K562 (cell line): Measurements from ENCODE around the gene PPP1R3G. TPM values are rescaled to one million over a fixed set of nuclear protein-coding genes. Genes with fewer than 3 reads are reported as not detected.

Source experiments
- ARHGAP35 ChIP-seq: fragments of 450-650 bp; IDR thresholded peaks from 2 replicates; pipeline ENCODE4 v1.6.1; 2018; ENCODE audit not compliant: partially characterized antibody
- BACH1 ChIP-seq: fragments of 200-800 bp; sonication (Bioruptor generic); IDR thresholded peaks from 2 replicates; pipeline ENCODE4 v1.6.1; 2016; ENCODE audit warnings: missing genetic modification characterization, missing compliant biosample characterization
- BCL6 ChIP-seq: fragments of 250-450 bp; sonication (Bioruptor Pico); IDR thresholded peaks from 2 replicates; pipeline ENCODE4 v1.4.0; 2020
- BCOR ChIP-seq: fragments of 450-650 bp; IDR thresholded peaks from 2 replicates; pipeline ENCODE4 v1.6.1; 2016
- BDP1 ChIP-seq: IDR thresholded peaks from 3 replicates; pipeline ENCODE4 v1.6.1; 2011; ENCODE audit not compliant: insufficient read length, insufficient read depth
- E2F6 ChIP-seq, 2 experiments: IDR thresholded peaks; 2 replicates each; pipeline ENCODE4 v1.6.1; 2011; ENCODE audit warnings: borderline replicate concordance in 1 of 2, control low read depth in 1 of 2, low read depth in 1 of 2, low read length in 1 of 2, mild to moderate bottlenecking in 1 of 2, mixed read lengths in 1 of 2, moderate library complexity in 1 of 2; ENCODE audit not compliant: insufficient read depth in 1 of 2, insufficient read length in 1 of 2, poor library complexity in 1 of 2, severe bottlenecking in 1 of 2; ENCODE audit errors: extremely low read depth in 1 of 2
- HIVEP1 ChIP-seq: fragments of 250-450 bp; sonication (Bioruptor Pico); IDR thresholded peaks from 2 replicates; pipeline ENCODE4 v1.4.0; 2020; ENCODE audit warnings: mild to moderate bottlenecking
- MECOM ChIP-seq: fragments of 250-450 bp; sonication (Bioruptor Pico); IDR thresholded peaks from 2 replicates; pipeline ENCODE4 v1.8.0; 2022; ENCODE audit warnings: inconsistent platforms
- NONO ChIP-seq, 2 experiments: fragments of 200-400 bp in 1 of 2; fragments of 450-650 bp in 1 of 2; formaldehyde crosslinking in 1 of 2; IDR thresholded peaks; 2 replicates each; pipeline ENCODE4 v1.6.1; 2017; ENCODE audit warnings: low read depth in 2 of 2, mild to moderate bottlenecking in 2 of 2, moderate library complexity in 2 of 2, low read length in 1 of 2
- PRDM10 ChIP-seq: fragments of 450-650 bp; IDR thresholded peaks from 2 replicates; pipeline ENCODE4 v1.6.1; 2018; ENCODE audit not compliant: partially characterized antibody
- PTTG1 ChIP-seq: fragments of 450-650 bp; IDR thresholded peaks from 2 replicates; pipeline ENCODE4 v1.6.1; 2016; ENCODE audit warnings: low read depth, mild to moderate bottlenecking, missing genetic modification characterization, missing compliant biosample characterization
- RFX7 ChIP-seq: fragments of 250-450 bp; sonication (Bioruptor Pico); IDR thresholded peaks from 2 replicates; pipeline ENCODE4 v1.5.1; 2021; ENCODE audit warnings: mild to moderate bottlenecking
- RUNX1 ChIP-seq: sonication (generic); IDR thresholded peaks from 2 replicates; pipeline ENCODE4 v1.6.1; 2016; ENCODE audit warnings: antibody characterized with exemption, low read depth
- ZFPM2 ChIP-seq: fragments of 250-450 bp; sonication (Bioruptor Pico); IDR thresholded peaks from 2 replicates; pipeline ENCODE4 v1.5.1; 2022; ENCODE audit warnings: mild to moderate bottlenecking
- ZNF561 ChIP-seq: fragments of 450-650 bp; formaldehyde crosslinking; conservative IDR thresholded peaks from 2 replicates; pipeline ENCODE4 v1.4.0; 2020; ENCODE audit warnings: mild to moderate bottlenecking, moderate library complexity
- ZZZ3 ChIP-seq: fragments of 450-650 bp; IDR thresholded peaks from 2 replicates; pipeline ENCODE4 v1.6.1; 2016; ENCODE audit warnings: antibody characterized with exemption, mild to moderate bottlenecking, moderate library complexity
- polyA plus RNA-seq, 8 experiments: library from polyadenylated mRNA; depleted of rRNA in 4 of 8; stranded (reverse) in 5 of 8; unstranded in 3 of 8; fragments of >200 nt; fragmentation: Nextera tagmentation in 2 of 8; fragmentation: Illumina TruSeq in 1 of 8; extraction: Ambion mirVana in 2 of 8; extraction: Trizol in 1 of 8; gene quantifications; 2 replicates each; pipeline versions ENCODE4 v1.2.1 to v1.2.3, GENCODE V29; 2011 to 2014; ENCODE audit warnings: inconsistent platforms in 1 of 8, missing spikeins in 1 of 8
- total RNA-seq, 7 experiments: library from RNA; depleted of rRNA in 6 of 7; stranded (reverse); fragments of >200 nt in 6 of 7; fragmentation: Illumina TruSeq in 2 of 7; extraction: Trizol in 2 of 7; gene quantifications; 2 replicates each; pipeline versions ENCODE4 v1.2.1 to v1.2.3, GENCODE V29; 2011 to 2021; ENCODE audit warnings: low replicate concordance in 1 of 7
- TF ChIP-seq, protein P1 (sequence below), 2 experiments: IDR thresholded peaks; 2 replicates each; pipeline ENCODE4 v1.6.1; 2012; ENCODE audit warnings: improper control_type of control experiment in 2 of 2, low read depth in 2 of 2, low read length in 2 of 2, borderline replicate concordance in 1 of 2

The PPP1R3G gene
- total and polyA plus RNA-seq, 9 of the 15 experiments (the other 6 are each of a cell fraction or from before 2014, with no cell fraction given), result 0.01 to 0.13 (median 0.01) TPM; not detected in 4

DNA sequence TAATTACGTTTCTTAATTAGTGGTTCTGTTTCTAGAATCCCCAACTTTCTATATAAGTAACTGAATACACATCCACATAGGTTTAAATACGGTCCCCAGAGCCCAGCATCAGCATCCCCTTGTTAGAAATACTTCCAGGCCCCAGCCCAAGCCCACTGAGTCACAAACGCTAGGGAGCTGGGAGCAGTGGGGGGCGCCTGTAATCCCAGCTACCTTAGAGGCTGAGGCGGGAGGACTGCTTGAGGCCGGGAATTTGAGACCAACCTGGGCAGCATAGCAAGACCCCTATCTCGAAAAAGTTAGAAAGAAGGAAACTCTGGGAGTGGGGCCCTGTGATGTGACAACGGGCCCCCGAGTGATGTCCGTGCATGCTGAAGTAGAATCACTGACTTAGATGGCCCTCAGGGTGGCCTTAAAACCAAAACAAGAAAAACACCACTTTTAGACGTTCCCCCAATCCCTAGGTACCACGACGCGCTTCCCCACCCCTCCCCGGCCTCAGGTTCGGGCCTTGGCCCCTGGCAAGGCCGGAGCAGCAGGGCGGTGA lies 1.3 kb upstream of the PPP1R3G start (continued):
- TF ChIP-seq E2F6 (IDR thresholded peaks at IDR 0.05; ENCODE audit: borderline replicate concordance in 1 of 2, extremely low read depth in 1 of 2, insufficient read depth in 1 of 2, insufficient read length in 1 of 2, low read depth in 1 of 2, low read length in 1 of 2, poor library complexity in 1 of 2, severe bottlenecking in 1 of 2), result peak in 1 of 2 experiments; percentile 12
- no peak for TF ChIP-seq PTTG1 (tag)
- no peak for TF ChIP-seq ARHGAP35
- no peak for TF ChIP-seq ZZZ3
- no peak for TF ChIP-seq BACH1 (tag)
- no peak for TF ChIP-seq BDP1
- TF ChIP-seq BCL6 (CRISPR knock-in tag), result no peak
- TF ChIP-seq ZFPM2 (CRISPR knock-in tag), result no peak
- no peak for TF ChIP-seq PRDM10
- no peak for TF ChIP-seq RUNX1
- TF ChIP-seq BCOR, result 0 out of 2 replicates have a peak, but pooled peaks have one; percentile 14
- TF ChIP-seq RFX7 (CRISPR knock-in tag), result no peak
- TF ChIP-seq, protein P1, sequence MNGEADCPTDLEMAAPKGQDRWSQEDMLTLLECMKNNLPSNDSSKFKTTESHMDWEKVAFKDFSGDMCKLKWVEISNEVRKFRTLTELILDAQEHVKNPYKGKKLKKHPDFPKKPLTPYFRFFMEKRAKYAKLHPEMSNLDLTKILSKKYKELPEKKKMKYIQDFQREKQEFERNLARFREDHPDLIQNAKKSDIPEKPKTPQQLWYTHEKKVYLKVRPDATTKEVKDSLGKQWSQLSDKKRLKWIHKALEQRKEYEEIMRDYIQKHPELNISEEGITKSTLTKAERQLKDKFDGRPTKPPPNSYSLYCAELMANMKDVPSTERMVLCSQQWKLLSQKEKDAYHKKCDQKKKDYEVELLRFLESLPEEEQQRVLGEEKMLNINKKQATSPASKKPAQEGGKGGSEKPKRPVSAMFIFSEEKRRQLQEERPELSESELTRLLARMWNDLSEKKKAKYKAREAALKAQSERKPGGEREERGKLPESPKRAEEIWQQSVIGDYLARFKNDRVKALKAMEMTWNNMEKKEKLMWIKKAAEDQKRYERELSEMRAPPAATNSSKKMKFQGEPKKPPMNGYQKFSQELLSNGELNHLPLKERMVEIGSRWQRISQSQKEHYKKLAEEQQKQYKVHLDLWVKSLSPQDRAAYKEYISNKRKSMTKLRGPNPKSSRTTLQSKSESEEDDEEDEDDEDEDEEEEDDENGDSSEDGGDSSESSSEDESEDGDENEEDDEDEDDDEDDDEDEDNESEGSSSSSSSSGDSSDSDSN (IDR thresholded peaks at IDR 0.05; ENCODE audit: borderline replicate concordance in 1 of 2, low read depth in 2 of 2, low read length in 2 of 2), result 0 out of 4 replicates have a peak, but pooled peaks of 1 of the 2 experiments have one; percentile 20
- no peak for TF ChIP-seq NONO (IDR thresholded peaks at IDR 0.05; ENCODE audit: low read depth in 2 of 2, low read length in 1 of 2)
- no peak for TF ChIP-seq ZNF561 (CRISPR knock-in tag)
- TF ChIP-seq HIVEP1 (CRISPR knock-in tag), result no peak
- TF ChIP-seq MECOM (CRISPR knock-in tag), result no peak
- TF ChIP-seq, all 486 proteins: peak for 5
